WTC11 (cell line): ENCODE measurements around the gene RABGEF1. TPM values are rescaled to one million over a fixed set of nuclear protein-coding genes. Genes with fewer than 3 reads are reported as not detected.

ENCODE experiments used
- ATAC-seq: fragments of 200-7000 bp; cut with Tn5 transposase; 2 replicates; pipeline ENCODE4 v1.10.0; 2021; ENCODE audit warnings: mild to moderate bottlenecking, moderate library complexity
- CTCF ChIA-PET: fragments of 300-600 bp; sonication (Branson Sonifier 250); formaldehyde crosslinking; loops from one replicate; lab custom pipeline; 2021; ENCODE audit warnings: antibody characterized with exemption; lab: Charles Lee
- POLR2A ChIA-PET: fragments of 350-600 bp; sonication (Branson Sonifier 250); formaldehyde crosslinking; loops from one replicate; lab custom pipeline; 2021; ENCODE audit warnings: antibody characterized with exemption; lab: Charles Lee
- DNase-seq: peaks from one replicate; pipeline ENCODE4 v3.0.0; 2021; ENCODE audit warnings: low spot score
- H3K27ac Mint-ChIP-seq: 2 replicates; pipeline ENCODE4 v1.8.0; 2021; ENCODE audit warnings: mixed read lengths
- H3K27me3 Mint-ChIP-seq: 2 replicates; pipeline ENCODE4 v1.8.0; 2021; ENCODE audit warnings: low read depth, mild to moderate bottlenecking, moderate library complexity, mixed read lengths
- H3K36me3 Mint-ChIP-seq: 2 replicates; pipeline ENCODE4 v1.8.0; 2021; ENCODE audit warnings: mixed read lengths
- H3K4me1 Mint-ChIP-seq: 2 replicates; pipeline ENCODE4 v1.8.0; 2022; ENCODE audit warnings: mixed read lengths
- H3K4me3 Mint-ChIP-seq: 2 replicates; pipeline ENCODE4 v1.8.0; 2021; ENCODE audit warnings: mild to moderate bottlenecking, moderate library complexity, mixed read lengths
- H3K9me3 Mint-ChIP-seq: 2 replicates; pipeline ENCODE4 v1.8.0; 2021; ENCODE audit warnings: mixed read lengths
- GABPB1 ChIP-seq: sonication (generic); formaldehyde crosslinking; IDR thresholded peaks from 2 replicates; pipeline ENCODE4 v1.8.1; 2023; ENCODE audit warnings: mild to moderate bottlenecking, missing genetic modification reagents
- GRHL2 ChIP-seq: fragments of 250-450 bp; sonication (Bioruptor Pico); IDR thresholded peaks from 2 replicates; pipeline ENCODE4 v1.8.0; 2022; ENCODE audit warnings: mild to moderate bottlenecking, moderate library complexity; ENCODE audit not compliant: insufficient replicate concordance, severe bottlenecking
- KAT7 ChIP-seq: sonication (generic); formaldehyde crosslinking; IDR thresholded peaks from 2 replicates; pipeline ENCODE4 v1.8.1; 2023; ENCODE audit warnings: missing genetic modification reagents, mild to moderate bottlenecking, borderline replicate concordance
- MXD4 ChIP-seq: fragments of 250-450 bp; sonication (Bioruptor Pico); IDR thresholded peaks from 2 replicates; pipeline ENCODE4 v1.8.0; 2021; ENCODE audit warnings: mild to moderate bottlenecking, moderate library complexity, borderline replicate concordance
- NFATC4 ChIP-seq: fragments of 250-450 bp; sonication (Bioruptor Pico); IDR thresholded peaks from 2 replicates; pipeline ENCODE4 v1.9.0; 2021; ENCODE audit warnings: mild to moderate bottlenecking
- NFYB ChIP-seq: sonication (generic); formaldehyde crosslinking; conservative IDR thresholded peaks from 2 replicates; pipeline ENCODE4 v1.8.0; 2022; ENCODE audit warnings: low read depth, missing genetic modification reagents
- NR3C1 ChIP-seq: sonication (generic); formaldehyde crosslinking; conservative IDR thresholded peaks from 2 replicates; pipeline ENCODE4 v1.8.1; 2023; ENCODE audit warnings: low read depth, mild to moderate bottlenecking, missing genetic modification reagents
- RORB ChIP-seq: fragments of 250-450 bp; sonication (Bioruptor Pico); IDR thresholded peaks from 2 replicates; pipeline ENCODE4 v1.9.0; 2021; ENCODE audit warnings: mild to moderate bottlenecking
- SMAD3 ChIP-seq: sonication (generic); formaldehyde crosslinking; IDR thresholded peaks from 2 replicates; pipeline ENCODE4 v1.8.0; 2022; ENCODE audit warnings: missing genetic modification reagents, mild to moderate bottlenecking, borderline replicate concordance
- TEAD1 ChIP-seq: sonication (generic); formaldehyde crosslinking; IDR thresholded peaks from 2 replicates; pipeline ENCODE4 v1.8.0; 2022; ENCODE audit warnings: mild to moderate bottlenecking, missing genetic modification reagents
- TP53 ChIP-seq: sonication (generic); formaldehyde crosslinking; IDR thresholded peaks from 2 replicates; pipeline ENCODE4 v1.8.1; 2023; ENCODE audit warnings: mild to moderate bottlenecking, missing genetic modification reagents
- ZNF219 ChIP-seq: sonication (generic); formaldehyde crosslinking; IDR thresholded peaks from 2 replicates; pipeline ENCODE4 v1.8.0; 2023; ENCODE audit warnings: missing genetic modification reagents, mild to moderate bottlenecking, borderline replicate concordance
- ZNF263 ChIP-seq: sonication (generic); formaldehyde crosslinking; IDR thresholded peaks from 2 replicates; pipeline ENCODE4 v1.8.1; 2022; ENCODE audit warnings: low read depth, mild to moderate bottlenecking, moderate library complexity, missing genetic modification reagents
- total RNA-seq: library from RNA; stranded (reverse); gene quantifications from 3 replicates; pipeline ENCODE4 v1.2.3, GENCODE V29; 2021
- TF ChIP-seq, protein P1 (sequence below): fragments of 250-450 bp; sonication (Bioruptor Pico); IDR thresholded peaks from 2 replicates; pipeline ENCODE4 v1.9.0; 2021; ENCODE audit warnings: mild to moderate bottlenecking, borderline replicate concordance
- TF ChIP-seq, protein P2 (sequence below): fragments of 200-600 bp; IDR thresholded peaks from 2 replicates; pipeline ENCODE4 v1.8.0; 2022; ENCODE audit warnings: antibody characterized with exemption
- TF ChIP-seq, protein P3 (sequence below): sonication (generic); formaldehyde crosslinking; IDR thresholded peaks from 2 replicates; pipeline ENCODE4 v1.8.0; 2022; ENCODE audit warnings: missing genetic modification reagents
- TF ChIP-seq, protein P4 (sequence below): sonication (generic); formaldehyde crosslinking; IDR thresholded peaks from 2 replicates; pipeline ENCODE4 v1.8.0; 2023; ENCODE audit warnings: mild to moderate bottlenecking, missing genetic modification reagents
- TF ChIP-seq, protein P5 (sequence below): fragments of 250-450 bp; sonication (Bioruptor Pico); IDR thresholded peaks from 2 replicates; pipeline ENCODE4 v1.9.0; 2021; ENCODE audit warnings: mild to moderate bottlenecking
- TF ChIP-seq, protein P6 (sequence below): sonication (generic); formaldehyde crosslinking; IDR thresholded peaks from 2 replicates; pipeline ENCODE4 v1.8.1; 2023; ENCODE audit warnings: mild to moderate bottlenecking, missing genetic modification reagents, moderate library complexity
- TF ChIP-seq, protein P7 (sequence below): sonication (generic); formaldehyde crosslinking; IDR thresholded peaks from 2 replicates; pipeline ENCODE4 v1.8.1; 2022; ENCODE audit warnings: mild to moderate bottlenecking, missing genetic modification reagents, moderate library complexity, borderline replicate concordance

RABGEF1 gene
- total RNA-seq, 1 experiment from 2014 or later: 18.1 TPM

DNA sequence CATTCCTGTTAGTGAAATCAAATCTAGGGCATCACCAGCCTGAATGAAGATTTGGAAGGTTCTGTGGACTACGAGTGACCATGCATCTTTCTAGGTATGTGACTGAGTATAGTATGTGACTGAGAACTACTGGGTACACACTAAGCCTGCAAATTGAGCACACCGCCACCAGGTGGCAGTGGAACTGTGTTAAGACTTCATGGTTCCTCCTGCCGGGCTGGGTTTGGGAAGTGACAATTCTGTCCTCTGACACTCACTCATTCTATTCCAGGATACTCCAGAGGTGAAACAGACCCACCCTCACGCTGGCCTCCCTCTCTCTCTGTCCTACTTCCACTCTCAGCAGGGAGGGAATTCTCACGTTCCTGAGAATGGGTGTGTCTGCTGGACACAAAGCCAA lies 96.5 kb downstream of the RABGEF1 start:
- 0 out of 2 replicates have a peak, but pooled peaks cover 3% of the 10 kb centered on the region for H3K9me3 Mint-ChIP-seq
- POLR2A ChIA-PET: interaction anchor here (1.2 kb wide), 1 partner anchor 8 kb away, joined by 3 read pairs; no protein-coding TSS in a partner anchor
- no peak overlapping the region for H3K27ac Mint-ChIP-seq
- H3K27me3 Mint-ChIP-seq: no peaks in the 10 kb centered on the region
- ATAC-seq (peak; percentile 97), DNase-seq (peak; percentile 82)
- H3K4me3 Mint-ChIP-seq: no peak overlapping the region
- CTCF ChIA-PET: no interaction called here
- no peak for TF ChIP-seq NFATC4
- TF ChIP-seq, protein P1, sequence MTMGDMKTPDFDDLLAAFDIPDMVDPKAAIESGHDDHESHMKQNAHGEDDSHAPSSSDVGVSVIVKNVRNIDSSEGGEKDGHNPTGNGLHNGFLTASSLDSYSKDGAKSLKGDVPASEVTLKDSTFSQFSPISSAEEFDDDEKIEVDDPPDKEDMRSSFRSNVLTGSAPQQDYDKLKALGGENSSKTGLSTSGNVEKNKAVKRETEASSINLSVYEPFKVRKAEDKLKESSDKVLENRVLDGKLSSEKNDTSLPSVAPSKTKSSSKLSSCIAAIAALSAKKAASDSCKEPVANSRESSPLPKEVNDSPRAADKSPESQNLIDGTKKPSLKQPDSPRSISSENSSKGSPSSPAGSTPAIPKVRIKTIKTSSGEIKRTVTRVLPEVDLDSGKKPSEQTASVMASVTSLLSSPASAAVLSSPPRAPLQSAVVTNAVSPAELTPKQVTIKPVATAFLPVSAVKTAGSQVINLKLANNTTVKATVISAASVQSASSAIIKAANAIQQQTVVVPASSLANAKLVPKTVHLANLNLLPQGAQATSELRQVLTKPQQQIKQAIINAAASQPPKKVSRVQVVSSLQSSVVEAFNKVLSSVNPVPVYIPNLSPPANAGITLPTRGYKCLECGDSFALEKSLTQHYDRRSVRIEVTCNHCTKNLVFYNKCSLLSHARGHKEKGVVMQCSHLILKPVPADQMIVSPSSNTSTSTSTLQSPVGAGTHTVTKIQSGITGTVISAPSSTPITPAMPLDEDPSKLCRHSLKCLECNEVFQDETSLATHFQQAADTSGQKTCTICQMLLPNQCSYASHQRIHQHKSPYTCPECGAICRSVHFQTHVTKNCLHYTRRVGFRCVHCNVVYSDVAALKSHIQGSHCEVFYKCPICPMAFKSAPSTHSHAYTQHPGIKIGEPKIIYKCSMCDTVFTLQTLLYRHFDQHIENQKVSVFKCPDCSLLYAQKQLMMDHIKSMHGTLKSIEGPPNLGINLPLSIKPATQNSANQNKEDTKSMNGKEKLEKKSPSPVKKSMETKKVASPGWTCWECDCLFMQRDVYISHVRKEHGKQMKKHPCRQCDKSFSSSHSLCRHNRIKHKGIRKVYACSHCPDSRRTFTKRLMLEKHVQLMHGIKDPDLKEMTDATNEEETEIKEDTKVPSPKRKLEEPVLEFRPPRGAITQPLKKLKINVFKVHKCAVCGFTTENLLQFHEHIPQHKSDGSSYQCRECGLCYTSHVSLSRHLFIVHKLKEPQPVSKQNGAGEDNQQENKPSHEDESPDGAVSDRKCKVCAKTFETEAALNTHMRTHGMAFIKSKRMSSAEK (CRISPR knock-in tag): no peak
- no peak for TF ChIP-seq GRHL2 (CRISPR knock-in tag)
- no peak for TF ChIP-seq NFYB (CRISPR knock-in tag)
- TF ChIP-seq ZNF263: no peak
- TF ChIP-seq, protein P2, sequence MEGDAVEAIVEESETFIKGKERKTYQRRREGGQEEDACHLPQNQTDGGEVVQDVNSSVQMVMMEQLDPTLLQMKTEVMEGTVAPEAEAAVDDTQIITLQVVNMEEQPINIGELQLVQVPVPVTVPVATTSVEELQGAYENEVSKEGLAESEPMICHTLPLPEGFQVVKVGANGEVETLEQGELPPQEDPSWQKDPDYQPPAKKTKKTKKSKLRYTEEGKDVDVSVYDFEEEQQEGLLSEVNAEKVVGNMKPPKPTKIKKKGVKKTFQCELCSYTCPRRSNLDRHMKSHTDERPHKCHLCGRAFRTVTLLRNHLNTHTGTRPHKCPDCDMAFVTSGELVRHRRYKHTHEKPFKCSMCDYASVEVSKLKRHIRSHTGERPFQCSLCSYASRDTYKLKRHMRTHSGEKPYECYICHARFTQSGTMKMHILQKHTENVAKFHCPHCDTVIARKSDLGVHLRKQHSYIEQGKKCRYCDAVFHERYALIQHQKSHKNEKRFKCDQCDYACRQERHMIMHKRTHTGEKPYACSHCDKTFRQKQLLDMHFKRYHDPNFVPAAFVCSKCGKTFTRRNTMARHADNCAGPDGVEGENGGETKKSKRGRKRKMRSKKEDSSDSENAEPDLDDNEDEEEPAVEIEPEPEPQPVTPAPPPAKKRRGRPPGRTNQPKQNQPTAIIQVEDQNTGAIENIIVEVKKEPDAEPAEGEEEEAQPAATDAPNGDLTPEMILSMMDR: peak; percentile 78
- no peaks in the 10 kb centered on the region for H3K4me1 Mint-ChIP-seq
- no peaks in the 10 kb centered on the region for H3K36me3 Mint-ChIP-seq

DNA sequence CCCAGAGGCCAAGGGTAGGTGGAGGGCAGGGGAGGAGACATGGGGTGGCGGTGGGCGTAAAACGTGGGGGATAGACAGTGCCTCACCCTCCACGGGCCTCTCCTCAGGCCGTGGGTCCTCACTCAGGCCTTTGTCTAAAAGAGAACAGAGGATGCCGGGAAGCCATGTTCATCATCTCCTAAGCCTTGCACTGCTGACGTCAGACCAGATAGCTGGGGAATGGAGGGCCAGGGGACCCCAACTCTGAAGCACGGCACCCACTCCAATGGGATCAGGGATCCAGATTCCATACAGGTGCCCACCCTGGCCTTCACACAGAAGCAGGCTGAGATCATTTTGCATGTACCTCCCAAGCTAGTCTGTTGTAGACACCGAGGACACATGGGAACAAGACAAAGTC lies 97.1 kb downstream of the RABGEF1 start:
- no peaks in the 10 kb centered on the region for H3K4me1 Mint-ChIP-seq
- no peak overlapping the region for H3K27ac Mint-ChIP-seq
- H3K9me3 Mint-ChIP-seq: 0 out of 2 replicates have a peak, but pooled peaks cover 3% of the 10 kb centered on the region
- no peak overlapping the region for H3K4me3 Mint-ChIP-seq
- H3K27me3 Mint-ChIP-seq: no peaks in the 10 kb centered on the region
- ChIA-PET CTCF (no interaction called here), POLR2A (no interaction called here)
- H3K36me3 Mint-ChIP-seq: no peaks in the 10 kb centered on the region
- ATAC-seq: no peak
- DNase-seq: no peak
- TF ChIP-seq RORB (CRISPR knock-in tag) (no peak), KAT7 (CRISPR knock-in tag) (no peak), TEAD1 (no peak), TP53 (CRISPR knock-in tag) (no peak), SMAD3 (CRISPR knock-in tag) (no peak), MXD4 (CRISPR knock-in tag) (no peak), NR3C1 (CRISPR knock-in tag) (no peak), ZNF219 (no peak), GABPB1 (no peak)
- TF ChIP-seq, protein P3, sequence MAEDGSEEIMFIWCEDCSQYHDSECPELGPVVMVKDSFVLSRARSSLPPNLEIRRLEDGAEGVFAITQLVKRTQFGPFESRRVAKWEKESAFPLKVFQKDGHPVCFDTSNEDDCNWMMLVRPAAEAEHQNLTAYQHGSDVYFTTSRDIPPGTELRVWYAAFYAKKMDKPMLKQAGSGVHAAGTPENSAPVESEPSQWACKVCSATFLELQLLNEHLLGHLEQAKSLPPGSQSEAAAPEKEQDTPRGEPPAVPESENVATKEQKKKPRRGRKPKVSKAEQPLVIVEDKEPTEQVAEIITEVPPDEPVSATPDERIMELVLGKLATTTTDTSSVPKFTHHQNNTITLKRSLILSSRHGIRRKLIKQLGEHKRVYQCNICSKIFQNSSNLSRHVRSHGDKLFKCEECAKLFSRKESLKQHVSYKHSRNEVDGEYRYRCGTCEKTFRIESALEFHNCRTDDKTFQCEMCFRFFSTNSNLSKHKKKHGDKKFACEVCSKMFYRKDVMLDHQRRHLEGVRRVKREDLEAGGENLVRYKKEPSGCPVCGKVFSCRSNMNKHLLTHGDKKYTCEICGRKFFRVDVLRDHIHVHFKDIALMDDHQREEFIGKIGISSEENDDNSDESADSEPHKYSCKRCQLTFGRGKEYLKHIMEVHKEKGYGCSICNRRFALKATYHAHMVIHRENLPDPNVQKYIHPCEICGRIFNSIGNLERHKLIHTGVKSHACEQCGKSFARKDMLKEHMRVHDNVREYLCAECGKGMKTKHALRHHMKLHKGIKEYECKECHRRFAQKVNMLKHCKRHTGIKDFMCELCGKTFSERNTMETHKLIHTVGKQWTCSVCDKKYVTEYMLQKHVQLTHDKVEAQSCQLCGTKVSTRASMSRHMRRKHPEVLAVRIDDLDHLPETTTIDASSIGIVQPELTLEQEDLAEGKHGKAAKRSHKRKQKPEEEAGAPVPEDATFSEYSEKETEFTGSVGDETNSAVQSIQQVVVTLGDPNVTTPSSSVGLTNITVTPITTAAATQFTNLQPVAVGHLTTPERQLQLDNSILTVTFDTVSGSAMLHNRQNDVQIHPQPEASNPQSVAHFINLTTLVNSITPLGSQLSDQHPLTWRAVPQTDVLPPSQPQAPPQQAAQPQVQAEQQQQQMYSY: no peak
- TF ChIP-seq, protein P4, sequence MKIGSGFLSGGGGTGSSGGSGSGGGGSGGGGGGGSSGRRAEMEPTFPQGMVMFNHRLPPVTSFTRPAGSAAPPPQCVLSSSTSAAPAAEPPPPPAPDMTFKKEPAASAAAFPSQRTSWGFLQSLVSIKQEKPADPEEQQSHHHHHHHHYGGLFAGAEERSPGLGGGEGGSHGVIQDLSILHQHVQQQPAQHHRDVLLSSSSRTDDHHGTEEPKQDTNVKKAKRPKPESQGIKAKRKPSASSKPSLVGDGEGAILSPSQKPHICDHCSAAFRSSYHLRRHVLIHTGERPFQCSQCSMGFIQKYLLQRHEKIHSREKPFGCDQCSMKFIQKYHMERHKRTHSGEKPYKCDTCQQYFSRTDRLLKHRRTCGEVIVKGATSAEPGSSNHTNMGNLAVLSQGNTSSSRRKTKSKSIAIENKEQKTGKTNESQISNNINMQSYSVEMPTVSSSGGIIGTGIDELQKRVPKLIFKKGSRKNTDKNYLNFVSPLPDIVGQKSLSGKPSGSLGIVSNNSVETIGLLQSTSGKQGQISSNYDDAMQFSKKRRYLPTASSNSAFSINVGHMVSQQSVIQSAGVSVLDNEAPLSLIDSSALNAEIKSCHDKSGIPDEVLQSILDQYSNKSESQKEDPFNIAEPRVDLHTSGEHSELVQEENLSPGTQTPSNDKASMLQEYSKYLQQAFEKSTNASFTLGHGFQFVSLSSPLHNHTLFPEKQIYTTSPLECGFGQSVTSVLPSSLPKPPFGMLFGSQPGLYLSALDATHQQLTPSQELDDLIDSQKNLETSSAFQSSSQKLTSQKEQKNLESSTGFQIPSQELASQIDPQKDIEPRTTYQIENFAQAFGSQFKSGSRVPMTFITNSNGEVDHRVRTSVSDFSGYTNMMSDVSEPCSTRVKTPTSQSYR (CRISPR knock-in tag): no peak
- TF ChIP-seq, protein P5, sequence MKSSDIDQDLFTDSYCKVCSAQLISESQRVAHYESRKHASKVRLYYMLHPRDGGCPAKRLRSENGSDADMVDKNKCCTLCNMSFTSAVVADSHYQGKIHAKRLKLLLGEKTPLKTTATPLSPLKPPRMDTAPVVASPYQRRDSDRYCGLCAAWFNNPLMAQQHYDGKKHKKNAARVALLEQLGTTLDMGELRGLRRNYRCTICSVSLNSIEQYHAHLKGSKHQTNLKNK: no peak
- TF ChIP-seq, protein P6, sequence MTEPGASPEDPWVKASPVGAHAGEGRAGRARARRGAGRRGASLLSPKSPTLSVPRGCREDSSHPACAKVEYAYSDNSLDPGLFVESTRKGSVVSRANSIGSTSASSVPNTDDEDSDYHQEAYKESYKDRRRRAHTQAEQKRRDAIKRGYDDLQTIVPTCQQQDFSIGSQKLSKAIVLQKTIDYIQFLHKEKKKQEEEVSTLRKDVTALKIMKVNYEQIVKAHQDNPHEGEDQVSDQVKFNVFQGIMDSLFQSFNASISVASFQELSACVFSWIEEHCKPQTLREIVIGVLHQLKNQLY: no peak
- TF ChIP-seq, protein P7, sequence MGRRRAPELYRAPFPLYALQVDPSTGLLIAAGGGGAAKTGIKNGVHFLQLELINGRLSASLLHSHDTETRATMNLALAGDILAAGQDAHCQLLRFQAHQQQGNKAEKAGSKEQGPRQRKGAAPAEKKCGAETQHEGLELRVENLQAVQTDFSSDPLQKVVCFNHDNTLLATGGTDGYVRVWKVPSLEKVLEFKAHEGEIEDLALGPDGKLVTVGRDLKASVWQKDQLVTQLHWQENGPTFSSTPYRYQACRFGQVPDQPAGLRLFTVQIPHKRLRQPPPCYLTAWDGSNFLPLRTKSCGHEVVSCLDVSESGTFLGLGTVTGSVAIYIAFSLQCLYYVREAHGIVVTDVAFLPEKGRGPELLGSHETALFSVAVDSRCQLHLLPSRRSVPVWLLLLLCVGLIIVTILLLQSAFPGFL (CRISPR knock-in tag): no peak
